ENCODE results near the gene POLG.

POLG gene

DNA sequence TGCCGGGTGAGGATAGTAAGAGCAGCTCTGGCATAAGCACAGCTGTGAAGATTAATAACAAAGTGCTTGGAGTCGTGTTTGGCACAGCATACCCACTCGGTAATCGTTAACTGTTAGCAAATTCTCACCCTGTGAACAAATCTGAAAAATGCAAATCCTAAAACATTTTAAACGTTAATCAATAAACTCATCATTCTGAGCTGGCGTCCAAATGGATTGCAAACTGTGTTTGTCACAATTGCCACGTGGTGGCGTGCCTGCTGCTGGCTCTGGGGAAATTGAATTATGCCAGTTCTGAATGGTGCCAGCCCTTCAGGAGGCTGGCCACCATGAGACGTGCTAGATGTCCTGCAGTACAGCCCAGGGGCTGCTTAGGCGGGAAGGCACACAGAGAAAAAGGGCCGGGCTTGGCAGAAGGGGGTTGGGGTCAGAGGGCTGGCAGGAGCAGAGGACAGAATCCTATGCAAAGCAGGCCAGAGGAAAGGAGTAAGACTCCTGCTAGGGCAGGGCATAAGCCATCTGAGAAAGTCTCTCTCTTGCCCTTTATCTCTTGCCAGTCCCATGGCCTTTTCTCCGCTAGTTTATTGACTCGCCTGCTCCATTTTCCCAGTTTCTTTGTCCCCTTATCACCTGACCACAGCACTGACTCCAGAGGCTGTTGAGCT lies 22.1 kb upstream of the POLG start:
- no peak for FAIRE-seq

DNA sequence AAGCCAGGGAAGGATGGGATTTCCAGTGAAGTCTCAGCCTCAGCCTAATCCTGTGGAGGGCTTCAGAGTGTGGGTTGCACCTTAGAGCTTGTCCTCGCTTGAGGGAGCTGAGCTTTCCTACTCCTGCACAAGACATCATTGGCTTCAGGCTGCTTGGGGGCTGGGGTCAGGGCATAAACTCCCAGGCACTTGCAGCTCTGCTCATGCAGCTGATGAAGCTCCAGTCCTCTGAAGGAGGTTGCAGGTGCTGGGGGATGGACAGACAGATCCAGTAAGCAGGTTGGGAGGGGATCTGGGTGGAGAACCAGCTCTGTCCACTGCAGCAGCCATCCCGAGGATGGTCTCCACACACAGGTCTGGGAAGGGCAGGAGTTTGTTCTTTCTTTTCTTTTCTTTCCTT lies 19.4 kb upstream of the POLG start:
- no peak for FAIRE-seq
- no peak for DNase-seq (ENCODE audit: low spot score)

More for the DNA sequence above, 22.1 kb upstream of the POLG start:
- peak; percentile 7 for DNase-seq (ENCODE audit: low spot score)

DNA sequence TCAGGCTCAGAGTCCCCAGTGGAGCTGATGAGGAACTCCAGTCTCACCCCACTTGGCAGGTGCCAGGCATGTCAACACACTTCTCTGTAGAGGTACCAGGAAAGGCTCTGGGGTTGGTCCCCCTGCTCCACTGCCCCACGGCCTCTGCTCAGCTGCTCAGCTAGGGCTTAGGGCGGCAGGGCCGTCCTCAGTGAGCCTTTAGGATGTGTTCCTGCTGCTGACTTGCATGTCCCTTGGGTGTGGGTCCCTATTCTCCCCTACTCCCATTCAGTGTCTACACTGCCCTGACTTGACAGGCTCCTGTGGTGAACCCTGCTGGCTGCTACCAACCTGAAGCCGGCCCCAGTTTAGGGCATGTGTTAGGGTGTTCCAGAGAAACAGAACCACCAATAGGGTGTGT lies 17.9 kb upstream of the POLG start:
- DNase-seq (ENCODE audit: low spot score): no peak
- no peak for FAIRE-seq

DNA sequence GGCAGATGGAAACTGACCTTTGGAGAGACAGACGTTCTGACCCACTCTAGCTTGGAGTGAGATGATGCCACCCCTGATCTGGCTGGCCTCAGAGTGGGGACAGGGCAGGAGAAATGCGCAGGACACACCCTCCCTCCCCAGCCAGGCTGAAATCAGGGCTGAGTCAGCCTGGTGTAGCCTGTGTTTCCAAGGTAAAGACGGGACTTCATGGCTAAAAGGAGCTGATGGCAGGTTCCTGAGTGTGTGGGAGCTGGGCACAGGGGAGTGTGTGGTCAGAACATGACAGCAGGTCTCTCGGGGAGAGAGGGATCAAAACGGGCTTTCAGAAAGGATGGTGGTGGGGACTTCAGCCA lies 14.6 kb upstream of the POLG start:
- FAIRE-seq (no peak), DNase-seq (ENCODE audit: low spot score) (peak; percentile 42)

DNA sequence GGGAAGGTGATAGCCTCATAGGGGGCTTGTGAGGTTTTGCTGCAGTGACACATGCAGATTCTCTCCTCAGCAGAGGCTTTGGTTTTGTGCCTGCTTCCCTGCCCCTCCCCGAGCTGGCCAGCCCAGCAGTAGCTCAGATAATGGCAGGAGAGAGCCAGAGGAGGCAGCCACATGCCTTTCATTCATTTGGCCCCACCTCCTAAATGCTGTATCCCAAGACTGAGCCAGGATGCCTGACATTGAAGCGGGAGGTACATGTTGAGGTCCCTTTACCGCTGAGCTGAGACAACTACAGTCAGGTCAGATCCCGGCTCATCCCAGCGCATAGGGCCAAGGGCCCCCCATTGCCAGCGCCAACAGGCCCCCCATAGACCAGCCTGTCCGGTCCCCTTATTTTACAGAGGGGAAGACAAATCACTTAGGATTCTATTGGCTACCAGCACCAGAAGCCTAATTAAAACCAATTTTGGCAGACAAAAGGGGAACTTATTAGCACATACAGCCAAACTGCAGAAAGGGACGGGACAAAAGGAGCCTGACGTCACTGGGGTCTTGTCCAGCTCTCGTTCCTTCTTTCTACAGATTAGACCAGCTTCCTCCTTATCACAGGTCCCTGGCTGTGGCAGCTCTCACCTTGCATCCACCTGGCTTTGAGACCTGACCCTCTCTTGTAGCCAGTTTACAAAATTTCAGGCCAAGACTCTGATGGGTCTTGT lies 12.1 kb upstream of the POLG start:
- FAIRE-seq (no peak), DNase-seq (ENCODE audit: low spot score) (no peak)

DNA sequence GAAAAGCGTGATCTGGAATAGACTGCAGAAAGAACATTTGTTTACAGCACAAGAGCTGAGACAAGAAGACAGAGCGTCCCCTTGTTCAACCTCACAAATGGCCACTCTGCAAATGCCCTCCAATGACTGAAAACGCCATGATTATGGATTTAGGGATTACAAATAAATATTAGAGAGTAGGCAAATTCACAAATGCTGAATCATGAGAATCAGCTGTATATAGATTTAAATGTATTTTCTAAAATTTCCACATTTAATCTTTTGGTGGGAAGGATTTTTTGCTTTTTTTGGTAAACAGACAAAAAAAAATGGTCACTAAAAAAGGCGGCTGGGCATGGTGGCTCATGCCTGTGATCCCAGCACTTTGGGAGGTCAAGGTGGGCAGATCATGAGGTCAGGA lies 10.6 kb upstream of the POLG start:
- FAIRE-seq: no peak
- no peak for DNase-seq (ENCODE audit: low spot score)

DNA sequence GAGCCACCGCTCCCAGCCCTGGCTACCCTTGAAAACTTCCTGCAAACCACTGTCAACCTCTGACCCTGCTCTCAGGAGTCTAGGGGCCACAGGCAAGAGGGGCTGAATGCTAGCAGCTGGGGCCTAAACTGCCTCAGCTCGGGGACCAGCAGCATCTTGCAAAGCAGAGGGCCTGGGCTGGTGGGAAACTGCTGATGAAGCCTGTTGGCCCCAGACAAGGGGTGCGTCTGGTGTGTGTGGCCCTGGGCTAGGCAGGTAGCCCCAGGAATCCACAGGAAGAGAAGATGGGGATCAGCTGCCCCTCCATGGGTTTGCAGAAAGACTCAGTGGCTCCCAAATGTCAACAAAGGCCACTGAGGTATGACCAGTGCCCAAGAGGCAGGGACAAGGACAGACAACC lies 8.2 kb upstream of the POLG start:
- no peak for FAIRE-seq

DNA sequence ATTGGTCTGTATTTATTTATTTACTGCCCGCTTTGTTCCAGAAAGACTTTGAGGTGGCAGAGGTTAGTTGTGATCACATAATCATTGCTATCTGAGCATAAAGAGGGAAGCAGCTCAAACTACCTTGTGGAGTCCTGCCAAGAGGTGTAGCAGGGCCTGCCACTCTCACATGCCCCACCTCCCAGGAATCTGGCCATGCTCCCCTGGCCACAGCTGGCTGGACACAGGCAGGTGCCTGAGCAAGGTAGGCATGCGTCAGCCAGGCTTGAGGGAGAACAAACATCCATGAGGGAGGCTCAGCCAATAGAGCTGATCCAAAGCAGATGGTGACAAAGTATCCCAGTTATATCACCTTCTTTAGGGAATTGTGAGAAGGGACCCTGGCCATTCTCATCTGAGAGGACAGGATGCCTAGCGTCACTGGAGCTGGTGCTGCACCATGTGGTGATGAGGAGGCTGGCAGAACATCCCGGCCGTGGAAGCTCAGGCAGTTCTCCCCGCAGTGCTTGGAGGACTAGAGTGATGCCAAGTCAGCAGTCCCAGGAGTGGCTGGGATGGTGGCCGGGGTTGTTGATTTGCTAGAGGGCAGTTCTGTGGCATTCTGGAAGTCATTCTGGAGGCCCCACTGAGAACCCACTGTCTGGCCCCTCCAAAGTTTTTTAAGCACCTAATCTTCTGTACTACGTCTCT lies 6.8 kb upstream of the POLG start:
- DNase-seq (ENCODE audit: low spot score) (no peak), FAIRE-seq (no peak)

More for the DNA sequence above, 8.2 kb upstream of the POLG start:
- DNase-seq (ENCODE audit: low spot score): no peak

DNA sequence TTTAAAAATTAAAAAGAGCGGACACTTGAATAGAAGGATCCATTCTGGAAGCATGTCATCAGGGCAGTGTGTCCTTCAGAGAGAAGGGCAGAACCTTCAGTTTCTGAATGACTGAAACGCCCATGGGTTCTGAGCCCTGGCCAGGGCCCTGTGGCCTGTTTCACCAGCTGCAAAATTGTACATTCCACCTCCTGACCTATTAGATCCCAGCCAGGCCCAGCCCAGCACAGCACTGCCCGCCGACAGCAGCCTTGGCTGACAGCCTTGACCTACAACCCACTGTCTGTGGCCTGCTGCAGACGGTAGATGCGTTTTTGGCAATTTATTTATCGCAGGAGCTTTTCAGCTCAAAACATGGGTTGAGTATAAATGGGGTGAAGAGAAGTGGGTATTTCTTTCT lies 5.9 kb upstream of the POLG start:
- FAIRE-seq: no peak

DNA sequence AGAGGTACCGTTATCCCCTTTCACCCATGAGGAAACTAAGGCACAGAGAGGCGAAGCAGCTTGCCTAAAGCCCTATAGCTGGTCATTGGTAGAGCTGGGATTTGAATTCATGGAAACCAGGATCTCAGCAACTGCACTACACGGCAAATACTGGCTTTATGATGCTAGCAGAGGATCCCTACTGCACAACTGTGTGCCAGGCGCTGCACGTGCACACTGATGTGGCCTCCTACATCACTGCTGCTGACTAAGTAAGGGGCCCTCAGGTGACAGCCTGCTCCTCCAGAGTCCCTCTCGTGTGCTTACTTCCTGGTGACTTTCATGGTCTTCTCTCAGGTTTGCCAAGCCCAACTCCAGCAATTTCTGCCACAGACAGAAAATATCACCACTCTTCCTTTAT lies 3.4 kb upstream of the POLG start:
- FAIRE-seq: no peak
- no peak for DNase-seq (ENCODE audit: low spot score)

More for the DNA sequence above, 5.9 kb upstream of the POLG start:
- DNase-seq (ENCODE audit: low spot score): no peak

DNA sequence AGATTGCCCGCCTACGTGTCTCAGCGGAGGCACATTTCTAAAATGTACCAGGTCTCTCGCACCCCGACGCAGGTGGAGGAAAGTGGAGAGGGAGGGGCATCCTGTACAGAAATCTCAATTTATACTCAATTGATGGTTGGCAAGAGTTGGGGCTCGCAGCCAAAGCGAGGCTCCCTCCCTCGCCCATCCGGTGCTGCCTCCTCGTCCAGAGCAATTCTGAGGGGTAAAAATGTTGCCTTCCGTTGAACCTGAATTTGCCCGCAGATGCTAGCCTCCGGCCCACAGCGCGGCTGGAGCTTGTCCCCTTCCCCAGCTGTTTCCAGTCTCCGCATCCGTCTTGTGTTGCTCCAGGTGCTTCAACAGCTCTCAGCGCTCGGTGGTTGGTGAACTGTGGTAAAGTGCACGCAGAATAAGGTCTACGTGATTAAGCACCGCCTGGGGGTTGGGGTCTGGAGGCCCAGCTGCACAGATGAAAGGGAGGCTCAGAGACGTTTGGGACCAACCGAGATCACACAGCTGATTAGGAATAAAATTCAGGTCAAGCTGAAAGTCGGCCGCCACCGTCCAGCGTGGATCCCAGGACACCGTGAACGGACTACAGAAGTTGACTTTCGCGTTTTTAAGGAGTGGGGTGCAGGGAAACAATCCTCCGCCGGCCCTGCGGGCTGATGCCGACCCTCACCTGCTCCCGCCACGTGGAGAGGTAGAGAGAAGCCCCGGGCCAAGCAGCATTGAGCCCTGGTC lies 846 bp upstream of the POLG start:
- DNase-seq (ENCODE audit: low spot score) (no peak), FAIRE-seq (no peak)

DNA sequence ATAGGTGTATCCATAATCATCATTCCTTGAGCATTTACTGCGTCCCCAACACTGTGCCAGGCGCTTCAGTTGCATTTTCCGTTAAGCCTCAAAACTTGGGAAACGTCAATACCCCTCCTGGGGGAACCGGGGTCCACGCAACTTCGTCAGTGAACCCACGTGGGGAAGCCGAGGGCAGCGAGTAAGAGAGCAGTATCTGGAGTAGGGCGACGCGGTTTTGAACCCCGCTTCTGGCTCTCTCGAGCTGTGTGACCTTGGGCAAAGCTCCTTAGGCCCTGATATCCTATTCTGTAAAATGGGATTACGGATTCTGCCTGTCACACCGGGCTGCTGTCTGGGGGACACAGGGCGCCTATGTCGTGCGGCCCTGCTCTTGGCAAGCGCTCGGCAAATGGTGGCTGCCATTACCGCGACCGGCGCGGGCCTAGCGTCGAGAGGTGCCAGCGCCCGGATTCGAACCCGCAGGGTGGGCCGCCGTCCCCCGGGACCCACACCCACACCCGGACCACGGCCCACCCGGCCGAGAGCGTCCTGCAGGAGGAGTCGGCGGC lies 590 bp downstream of the POLG start:
- DNase-seq (ENCODE audit: low spot score) (no peak), FAIRE-seq (no peak)

DNA sequence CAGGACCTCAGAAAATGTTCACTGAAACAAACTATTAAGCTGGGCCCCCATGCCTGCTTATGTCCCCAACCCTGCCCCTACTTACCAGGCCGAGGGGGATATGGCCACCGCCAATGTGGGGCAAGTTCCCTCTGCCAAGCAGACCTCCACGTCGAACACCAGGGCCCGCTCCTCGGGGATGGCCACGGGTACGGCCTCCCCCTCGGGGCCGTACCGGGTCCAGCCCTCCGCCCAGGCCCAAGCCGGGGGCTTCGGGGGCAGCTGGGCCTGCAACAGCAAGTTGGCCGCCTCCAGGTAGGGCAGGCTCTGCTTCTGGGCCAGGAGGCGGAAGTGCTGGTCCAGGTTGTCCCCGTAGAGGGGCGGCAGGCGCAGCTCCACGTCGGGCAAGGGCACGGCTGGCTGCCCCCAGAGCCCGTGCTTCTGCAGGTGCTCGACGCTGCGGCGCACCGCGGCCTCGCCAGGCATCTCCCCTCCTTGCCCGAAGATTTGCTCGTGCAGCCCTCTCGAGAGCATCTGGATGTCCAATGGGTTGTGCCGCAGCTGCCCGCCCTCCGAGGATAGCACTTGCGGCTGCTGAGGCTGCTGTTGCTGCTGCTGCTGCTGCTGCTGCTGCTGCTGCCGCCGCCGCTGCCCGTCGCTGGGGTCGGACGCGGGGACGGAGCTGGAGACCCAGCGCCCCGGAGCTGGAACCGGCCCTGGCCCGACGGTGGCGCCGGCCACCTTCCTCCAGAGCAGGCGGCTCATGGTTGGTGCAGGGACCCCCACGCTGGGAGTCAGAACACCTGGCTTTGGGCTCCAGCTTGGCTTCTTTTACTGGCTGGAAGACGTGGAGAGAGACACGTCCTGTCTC lies 1.4 kb downstream of the POLG start:
- DNase-seq (ENCODE audit: low spot score) (no peak), FAIRE-seq (no peak)

DNA sequence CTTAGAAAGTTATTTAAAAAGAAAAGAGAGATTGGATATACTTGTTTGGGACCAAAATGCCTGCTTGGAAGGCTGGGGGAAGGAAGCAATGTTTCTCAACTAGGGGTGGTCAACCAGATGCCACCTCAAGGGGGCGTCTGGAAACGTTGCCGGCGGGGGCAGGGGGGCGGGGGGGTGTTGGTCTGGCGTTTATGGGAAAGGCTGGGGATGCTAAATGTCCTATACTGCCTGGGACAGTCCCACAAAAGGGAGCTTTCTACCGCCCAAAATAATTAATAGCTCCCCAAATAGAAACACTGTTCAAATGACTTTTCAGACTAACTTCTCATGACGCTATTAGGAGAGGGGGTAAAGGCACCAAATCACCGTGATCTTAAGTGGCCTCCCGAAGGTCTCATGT lies 2.2 kb downstream of the POLG start:
- FAIRE-seq (no peak), DNase-seq (ENCODE audit: low spot score) (no peak)

DNA sequence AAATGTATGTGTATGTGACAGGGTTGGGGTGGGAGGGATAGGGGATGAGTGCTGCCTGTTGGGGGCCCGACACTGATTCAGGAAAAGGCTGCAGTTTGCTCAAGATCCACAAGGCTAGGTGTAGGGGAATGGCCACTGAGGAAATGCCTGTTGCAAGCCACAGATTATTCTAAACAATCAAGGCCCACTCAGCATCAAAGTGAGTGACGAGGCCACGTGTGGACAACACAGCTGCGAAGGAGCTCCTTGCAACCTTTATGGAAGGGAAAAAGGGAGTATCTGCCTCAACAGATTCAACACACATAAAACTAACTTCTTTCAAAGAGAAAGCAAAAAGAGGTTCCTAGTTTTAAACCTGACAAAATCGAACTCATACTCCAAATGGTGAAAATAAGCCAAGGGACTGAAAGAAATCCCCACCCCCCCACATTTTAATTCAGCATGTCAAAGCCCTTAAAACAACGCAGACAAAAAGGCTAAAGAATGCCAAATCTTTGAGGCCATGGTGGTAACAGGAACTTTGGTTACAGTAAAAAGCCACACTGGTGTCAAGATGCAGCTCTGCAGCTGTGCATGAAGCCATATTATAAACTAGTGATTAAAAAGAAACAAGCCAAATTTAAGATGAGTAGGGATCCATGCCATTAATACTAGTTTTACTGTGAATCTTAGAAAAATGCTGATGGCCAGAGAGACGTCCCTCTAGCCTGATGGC lies 3.6 kb downstream of the POLG start:
- DNase-seq (ENCODE audit: low spot score): no peak
- FAIRE-seq: no peak

DNA sequence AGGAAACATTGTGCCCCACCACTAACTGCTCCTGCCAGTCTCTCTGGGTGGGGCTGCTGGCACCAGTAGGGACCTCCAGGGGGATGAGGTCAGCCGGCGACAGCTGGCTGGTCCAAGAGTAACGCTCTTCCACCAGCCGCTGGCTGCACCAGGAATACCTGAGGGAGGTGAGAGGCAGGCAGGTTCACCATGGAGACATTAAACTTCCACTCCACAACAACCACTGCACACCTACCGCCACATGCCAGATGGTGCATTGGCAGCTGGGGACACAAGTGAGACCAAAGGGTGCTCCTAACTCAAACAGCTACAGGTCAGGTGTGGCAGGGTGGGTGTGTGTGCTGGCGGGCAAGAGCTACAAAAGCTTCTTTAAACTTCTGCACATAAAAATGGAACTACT lies 4.5 kb downstream of the POLG start:
- no peak for DNase-seq (ENCODE audit: low spot score)
- no peak for FAIRE-seq

DNA sequence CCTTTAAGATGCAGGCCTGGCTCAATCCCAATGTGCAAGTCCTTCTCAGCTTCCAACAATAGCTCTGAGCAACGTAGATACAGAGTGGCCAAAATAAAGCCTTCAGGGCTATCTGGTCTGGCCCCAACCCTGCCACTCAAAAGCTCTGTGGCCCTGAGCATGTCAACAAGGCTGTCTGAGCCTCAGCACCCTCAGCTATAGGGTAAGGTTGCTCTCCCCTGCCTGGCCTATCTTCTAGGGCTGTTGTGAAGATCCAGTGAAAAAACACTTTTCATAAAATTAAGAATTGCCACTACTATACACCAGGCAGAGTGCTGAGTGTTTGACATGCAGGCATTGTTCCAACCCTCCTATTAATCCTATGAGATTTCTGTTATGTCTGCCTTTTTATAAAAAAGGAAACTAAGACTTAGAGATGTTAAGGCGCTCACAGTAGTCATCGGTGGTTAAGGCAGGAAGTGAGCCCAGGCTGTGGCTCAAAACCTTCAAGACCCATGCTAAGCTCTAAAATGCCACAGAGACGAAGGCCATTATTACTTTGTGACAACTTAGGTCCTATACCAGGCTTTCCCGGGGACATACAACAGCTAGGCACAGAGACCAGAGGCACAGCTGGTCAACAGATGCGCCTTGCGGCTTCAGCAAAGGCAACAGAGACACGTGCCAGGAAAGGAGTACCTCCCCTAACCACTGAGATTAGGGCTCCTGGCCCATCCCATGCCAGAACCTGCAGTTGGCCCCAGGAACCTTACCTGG lies 5.1 kb downstream of the POLG start:
- DNase-seq (ENCODE audit: low spot score): no peak
- no peak for FAIRE-seq

DNA sequence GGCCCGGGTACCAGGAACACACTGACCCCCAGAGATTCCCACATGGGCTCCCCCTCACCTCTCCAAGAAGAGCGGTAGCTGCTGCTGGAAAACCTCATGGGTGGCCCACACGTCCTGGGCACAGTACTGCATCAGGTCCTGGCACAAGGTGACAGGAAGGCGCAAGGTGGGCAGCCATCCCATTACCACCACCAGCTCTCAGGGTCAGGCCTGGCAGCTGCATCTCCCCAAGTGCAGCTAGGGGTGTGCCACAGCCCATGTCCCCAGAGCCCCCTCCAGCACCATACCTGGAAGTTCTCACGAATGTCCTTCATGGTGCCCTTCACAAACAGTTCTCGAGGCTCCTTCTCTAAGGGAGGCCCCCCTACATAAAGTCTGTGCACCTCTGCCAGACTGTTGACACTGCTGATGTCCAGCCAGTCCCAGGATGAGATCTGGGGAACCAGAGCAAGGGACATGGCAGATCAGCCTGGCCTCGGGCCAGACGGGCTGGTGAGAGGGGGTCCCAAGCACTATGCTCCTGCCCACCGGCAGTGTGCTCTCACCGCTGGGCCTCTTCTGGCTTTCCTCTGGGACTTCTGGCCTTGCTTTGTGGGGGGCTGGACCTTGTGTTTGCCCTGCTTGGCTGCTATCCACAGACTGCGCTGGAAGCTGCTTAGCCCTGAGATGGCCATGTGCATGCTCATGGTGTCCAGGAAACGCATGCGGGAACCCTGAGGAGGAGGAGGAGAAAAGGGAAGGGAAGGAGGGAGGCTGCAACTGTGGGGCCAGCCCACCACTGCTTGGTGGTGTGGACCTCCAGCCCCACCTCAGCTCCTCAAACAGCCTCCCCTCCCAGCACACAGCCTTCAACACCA lies 6.0 kb downstream of the POLG start:
- FAIRE-seq (no peak), DNase-seq (ENCODE audit: low spot score) (no peak)

DNA sequence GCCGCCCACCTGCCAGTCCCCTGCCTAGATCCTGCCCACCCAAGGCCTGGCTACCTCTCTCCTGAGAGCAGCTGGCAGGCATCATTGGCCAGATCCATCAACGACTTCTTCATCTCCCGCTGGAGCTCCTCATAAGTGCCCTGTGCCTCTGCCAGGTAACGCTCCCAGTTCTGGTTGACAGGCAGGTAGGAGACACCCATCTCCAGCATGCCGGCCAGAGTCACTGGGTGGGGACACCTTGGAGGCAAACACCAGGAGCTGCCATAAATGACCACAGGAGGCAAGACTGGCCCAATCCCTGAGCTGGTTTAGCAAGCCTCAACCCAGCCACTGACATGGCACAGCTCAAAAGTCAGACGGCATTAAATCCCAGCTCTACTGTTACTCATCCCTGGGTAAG lies 7.5 kb downstream of the POLG start:
- no peak for FAIRE-seq
- no peak for DNase-seq (ENCODE audit: low spot score)

Data from RCC 7860 (cell line).